Left renal pelvis (tissue), 4 donors: ENCODE measurements around the gene PAX8. TPM values are rescaled to one million over a fixed set of nuclear protein-coding genes. Genes with fewer than 3 reads are reported as not detected.
"Not testable (repeated sequence)": the region's sequence is repeated elsewhere in the genome, so short reads cannot be mapped to it uniquely, and the experiment has no call there.

ENCODE experiments used
- DNase-seq, 4 donors: peaks; one replicate each; pipeline ENCODE4 v3.0.0-alpha.2; 2013; ENCODE audit warnings: low read depth in 4 of 4, low spot score in 3 of 4
- polyA plus RNA-seq, 4 donors: library from polyadenylated mRNA; unstranded; fragments of 120-200 nt; gene quantifications; one replicate each; pipeline ENCODE4 v1.2.1, GENCODE V29; 2013; ENCODE audit not compliant: insufficient read length in 4 of 4

The PAX8 gene
- polyA plus RNA-seq = 100 to 1,000 TPM in 3 of 4 donors, 1 to 10 TPM in 1; 4.3 to 528 (median 285) TPM

DNA sequence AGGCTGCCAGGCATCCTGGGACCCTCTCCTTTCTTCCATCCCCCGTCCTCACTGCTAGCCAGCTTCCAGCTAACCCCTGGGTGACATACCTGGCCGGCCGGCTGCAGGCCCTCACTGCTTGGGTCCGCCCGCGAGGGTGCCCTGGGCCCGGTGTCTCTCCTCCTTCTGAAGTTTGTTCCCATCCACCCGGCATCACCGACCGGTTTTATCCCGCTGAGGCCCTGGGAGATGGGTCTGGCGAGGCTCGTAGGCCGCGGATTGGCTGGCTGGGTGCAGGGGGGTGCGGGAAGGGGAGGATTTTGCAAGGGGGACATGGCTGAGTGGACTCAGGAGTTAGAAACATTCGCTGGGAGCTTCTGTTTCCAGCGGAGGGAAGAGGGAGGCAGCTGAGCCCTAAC is at the start of gene PAX8:
TSS of gene PAX8 (minus strand) at position 180 of the 398 bp plus-strand sequence. CDS start 527 bp downstream, outside the sequence.
- peak; percentile 72 to 86 (median 78) for DNase-seq

DNA sequence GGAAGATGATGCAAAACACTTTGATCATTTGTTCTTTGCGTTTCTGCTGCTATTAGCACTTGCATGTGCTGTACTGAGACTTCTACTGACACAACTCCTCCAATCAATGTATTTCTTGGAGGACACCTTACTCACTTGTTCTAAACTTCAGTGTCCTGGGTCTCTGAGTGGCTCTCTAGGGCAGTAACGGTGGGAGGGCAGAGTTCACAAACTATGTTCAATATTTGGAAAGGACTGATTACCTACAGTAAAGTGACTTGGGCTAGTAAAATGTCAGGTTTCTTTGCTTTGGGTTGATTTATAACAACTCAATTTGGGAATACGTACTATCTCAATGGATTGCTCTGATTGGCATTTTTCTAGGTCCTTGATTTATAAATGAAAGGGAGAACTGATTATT is 49.3 kb upstream of the PAX8 start:
- DNase-seq = no peak

DNA sequence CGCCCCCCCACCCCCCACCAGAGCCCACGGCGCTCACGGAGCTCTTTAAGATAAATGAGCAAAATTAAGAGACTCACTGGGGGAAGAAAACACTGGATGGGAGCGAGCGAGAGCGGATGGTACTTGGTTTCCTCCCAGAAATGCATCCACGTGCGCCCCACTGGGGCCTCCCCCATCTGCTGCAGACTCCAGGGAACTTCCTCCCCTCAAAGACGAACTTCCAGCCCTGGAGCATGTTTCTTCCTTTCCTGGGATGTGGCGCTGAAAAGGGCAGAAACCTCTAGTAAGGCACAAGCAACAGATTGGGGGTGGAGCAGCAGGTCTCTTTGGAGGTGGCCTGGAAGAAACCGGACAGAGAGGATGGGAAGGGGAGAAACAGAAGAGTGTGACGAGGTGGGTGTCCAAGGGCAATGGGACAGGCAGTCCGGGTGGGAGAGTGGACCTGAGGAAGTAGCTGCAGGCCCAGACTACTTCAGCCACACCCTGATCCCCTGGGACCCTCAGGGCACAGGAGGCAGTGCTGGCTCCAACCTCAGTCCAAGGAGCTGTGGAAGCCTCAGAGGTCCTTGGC is 46.5 kb upstream of the PAX8 start:
- DNase-seq = not testable (repeated sequence)

DNA sequence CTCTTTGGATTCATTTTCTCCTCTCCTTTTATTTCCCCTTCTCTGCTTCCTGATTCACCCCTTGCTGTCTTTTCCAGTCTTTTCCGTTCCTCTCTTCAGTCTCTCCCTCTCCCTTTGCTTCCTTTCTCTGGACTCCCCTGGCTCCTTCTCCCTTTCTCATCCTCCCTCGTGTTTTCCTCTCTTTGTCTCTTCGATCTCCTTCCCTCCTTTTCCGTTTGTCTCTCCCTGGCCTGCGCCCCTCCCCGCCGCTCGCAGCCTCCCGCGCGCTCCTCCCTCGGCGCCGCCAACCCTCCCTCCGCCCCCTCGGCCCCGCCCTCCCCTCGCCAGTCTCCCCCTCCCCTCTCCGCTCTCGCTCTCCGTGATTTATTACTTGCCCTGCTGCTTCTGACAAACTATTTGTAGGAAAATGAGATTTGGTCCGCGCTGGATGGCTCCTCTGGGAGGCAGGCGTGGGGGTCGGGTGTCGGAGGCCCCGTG is 46.0 kb upstream of the PAX8 start:
- DNase-seq = peak in 2 of 4 donors; percentile 46 to 52

DNA sequence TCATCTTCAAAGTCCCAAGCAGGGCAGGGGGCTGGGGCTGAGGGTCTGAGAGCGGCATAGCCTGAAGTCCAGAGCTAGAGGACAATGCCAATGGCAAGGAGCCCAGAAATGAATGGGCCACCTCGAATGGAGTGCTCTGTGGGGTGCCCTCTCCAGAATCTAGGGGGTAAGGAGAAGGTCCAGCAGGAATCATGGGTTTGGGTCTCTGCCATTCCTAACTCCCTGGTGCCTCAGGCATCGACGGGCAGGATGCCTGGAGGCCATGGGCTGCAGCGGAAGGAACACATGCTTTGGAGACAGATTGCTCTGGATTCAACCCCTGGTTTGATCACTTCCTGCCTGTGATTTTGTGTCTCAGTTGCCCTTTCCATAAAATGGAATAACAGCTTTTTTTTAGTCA is 44.4 kb upstream of the PAX8 start:
- DNase-seq = not testable (repeated sequence)

DNA sequence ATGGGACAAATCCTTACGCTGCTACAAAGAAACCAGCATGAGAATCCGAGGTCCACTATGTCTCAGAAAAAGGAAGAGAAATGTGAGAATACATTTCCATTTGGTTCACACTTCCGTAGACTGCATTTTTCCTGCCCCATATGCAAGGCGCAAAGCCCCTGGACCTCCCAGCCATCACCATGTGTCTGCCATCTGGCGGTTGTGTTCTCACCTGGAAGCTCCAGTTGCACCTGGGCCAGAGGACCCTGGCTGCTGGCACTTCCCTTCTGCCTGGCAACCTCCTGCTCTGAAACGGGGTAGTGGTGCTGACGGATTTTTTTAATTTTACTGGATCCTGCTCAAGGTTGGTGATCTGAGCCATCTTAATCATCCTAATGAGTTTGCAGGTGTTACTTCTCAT is 41.4 kb upstream of the PAX8 start:
- DNase-seq = not testable (repeated sequence)

DNA sequence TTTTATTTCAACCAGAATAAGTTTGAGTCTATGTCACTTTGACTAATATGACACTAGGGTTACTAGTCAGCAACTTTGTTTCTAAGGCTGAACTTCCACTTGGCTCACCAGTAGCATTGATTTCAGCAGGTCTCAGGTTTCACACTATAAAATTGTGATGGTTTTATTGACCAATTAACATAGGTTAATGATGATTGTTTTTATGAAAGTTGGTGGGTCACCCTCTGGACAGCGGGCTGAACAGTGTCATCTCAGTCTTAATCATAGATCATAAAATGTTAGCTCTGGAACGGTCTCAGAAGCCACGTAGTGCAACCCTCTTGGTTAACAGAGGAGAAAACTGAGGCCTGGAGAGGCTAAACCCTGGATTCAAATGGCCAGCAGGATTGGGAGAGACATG is 40.2 kb upstream of the PAX8 start:
- not testable (repeated sequence) for DNase-seq

DNA sequence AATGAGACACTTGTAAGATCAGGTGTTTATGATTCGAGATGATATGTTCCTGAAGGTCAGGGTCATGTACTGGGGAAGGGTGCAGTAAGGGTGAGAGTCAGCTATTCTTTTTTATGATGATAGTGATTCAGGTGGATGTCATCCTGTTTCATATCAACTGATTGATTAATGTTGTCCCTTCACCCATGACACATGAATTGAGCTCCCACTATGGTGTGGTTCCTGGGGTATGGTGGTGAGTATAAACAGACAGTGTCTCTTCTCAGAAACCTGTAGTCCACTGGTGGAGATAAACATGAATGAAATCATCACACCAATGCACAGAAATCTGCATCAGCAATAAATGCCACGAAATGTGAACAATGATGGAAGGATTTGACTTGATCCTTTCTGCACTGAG is 37.4 kb upstream of the PAX8 start:
- DNase-seq = no peak

DNA sequence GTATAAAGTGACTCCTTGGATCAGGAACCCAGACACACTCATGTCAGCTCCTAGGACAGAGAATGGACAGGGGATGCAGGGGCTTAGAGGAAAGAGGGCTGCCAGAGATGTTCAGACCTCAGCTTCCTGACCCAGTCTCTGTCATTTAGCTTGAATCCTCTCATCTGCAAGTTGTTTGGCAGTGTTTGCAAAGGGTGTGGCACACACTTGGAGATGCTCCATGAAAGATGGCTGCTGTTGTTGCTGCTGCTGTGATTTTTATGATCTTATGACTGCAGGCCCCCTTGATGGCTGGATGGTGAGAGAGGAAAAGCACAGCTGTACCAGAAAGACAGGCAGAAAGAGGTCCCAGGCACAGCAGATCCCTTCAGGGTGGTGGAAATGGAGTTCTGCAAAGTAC is 35.9 kb upstream of the PAX8 start:
- not testable (repeated sequence) for DNase-seq

DNA sequence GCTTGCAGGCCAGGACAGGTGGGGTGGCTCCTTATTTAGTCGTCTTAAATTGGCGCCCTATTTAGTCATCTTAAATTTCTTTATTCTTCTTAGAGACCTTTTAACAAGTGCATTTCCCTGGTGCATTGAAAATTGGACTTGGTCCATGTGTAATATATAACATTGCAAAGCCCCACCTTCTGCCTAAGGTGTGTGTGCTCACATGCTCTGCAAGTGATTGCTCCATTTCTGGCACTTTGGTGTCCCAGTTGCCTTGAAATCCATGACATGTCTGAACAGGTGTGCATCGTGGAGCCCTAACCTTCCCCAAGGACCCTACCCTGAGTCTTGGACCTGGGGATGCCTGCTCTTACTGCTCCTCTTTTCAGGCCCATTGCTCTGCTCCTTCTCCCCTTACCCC is 35.5 kb upstream of the PAX8 start:
- not testable (repeated sequence) for DNase-seq

DNA sequence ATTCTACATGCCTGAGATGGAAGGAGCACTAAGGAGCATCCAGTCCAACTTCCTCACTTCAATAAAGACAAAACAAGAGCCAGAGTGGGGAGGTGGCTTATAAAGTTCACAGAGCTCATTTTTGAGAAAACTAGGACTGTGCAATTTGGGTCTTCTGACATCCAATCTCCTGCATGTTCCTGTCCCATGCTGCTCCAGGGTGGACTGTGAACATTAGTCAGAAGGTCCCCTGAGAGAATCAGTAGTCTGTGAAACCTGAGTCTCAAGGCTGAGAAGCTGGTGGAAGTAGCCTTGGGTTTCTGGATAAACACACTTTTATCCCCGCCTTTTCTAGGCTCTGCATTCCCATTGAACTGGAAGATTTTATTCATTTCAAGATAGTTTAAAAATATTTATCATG is 33.1 kb upstream of the PAX8 start:
- DNase-seq = not testable (repeated sequence)

DNA sequence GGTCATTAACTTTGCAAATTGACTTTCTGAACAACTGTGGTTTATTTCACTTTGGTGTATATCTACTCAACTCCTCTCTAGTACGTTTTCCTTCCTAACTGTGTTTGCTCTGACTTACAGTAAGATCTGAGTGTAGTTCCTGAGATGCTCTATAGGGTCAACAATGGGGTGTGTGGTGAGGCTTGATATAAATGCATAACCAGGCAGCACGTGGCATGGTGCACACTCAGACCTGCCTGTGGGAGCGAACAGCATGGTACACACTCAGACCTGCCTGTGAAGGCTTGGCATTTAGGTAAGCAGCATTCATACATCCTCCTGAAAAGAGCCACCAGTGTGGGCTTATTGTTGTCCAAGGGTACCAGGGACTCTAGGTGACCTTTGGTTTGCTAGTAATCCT is 32.5 kb upstream of the PAX8 start:
- not testable (repeated sequence) for DNase-seq

DNA sequence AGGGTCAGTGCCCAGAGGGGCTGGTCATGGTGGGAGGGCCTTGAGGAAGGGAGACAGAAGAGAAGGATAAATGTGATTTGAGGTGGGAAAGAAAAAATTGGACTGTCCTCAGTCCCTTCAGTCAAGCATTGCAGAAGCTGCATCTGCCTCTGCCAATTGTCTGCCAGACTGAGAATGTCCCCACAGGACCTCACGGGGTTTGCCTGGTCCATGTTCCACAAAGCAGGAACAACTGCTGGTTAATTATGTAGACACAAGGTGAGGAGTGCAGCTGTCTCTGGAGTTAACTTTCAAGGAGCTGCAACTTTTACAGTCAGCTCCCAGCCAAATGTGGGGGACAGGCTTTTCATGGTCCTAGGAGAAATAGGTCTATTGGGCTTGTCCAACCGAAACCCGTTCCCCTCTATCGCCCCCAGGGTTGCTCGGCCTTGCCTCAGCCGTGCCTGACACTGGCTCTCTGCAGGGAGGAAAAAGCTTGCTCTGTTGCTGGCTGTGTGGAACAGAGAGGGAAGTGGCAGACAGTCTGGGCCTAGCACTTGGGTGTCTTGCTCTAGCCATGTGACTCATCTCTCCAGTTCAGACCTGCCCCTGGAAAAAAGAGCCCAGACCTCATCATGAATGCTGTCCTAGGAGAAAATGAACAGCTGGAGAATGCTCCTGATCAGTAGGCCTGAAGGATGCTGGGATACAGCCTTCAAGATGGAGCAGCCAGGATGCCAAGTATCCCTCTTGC is 31.1 kb upstream of the PAX8 start:
- no peak for DNase-seq

DNA sequence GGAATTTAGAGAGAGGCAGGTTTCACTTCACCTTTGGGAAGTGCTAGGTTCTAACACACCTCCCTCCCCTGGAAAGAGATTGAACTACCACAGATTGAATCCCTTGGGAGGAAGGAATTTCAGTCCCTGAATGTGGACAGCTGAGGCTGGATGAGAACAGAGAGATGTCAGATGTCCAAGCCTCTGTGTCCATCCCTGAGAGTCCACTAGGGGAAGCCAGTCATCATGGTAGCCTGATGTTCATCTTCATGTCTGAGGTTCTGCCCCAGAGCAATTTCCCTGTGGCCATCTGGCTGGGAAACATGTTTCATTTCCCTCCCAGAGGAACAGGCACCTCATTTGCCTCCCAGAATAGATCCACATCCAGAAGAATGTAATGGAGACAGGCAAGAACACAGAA is 30.1 kb upstream of the PAX8 start:
- not testable (repeated sequence) for DNase-seq

DNA sequence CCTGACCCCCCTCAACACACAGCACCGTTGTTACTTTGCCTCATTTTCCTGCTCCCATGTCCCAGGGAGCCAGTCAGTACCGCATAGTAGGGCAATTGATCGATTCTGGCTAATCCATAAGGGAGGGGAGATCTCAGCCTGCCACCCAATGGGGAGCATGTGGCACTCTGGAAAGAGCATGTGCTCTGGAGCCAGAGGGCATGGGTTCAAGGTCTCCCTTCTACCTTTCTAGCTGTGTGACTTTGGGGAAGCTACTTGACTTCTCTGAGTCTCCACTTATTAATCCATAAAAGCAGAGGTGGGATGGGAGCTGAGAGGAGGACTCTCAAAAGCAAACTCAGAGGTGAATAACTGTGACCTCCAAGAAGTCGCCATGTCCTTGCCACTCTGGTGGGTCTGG is 27.5 kb upstream of the PAX8 start:
- DNase-seq = not testable (repeated sequence)

DNA sequence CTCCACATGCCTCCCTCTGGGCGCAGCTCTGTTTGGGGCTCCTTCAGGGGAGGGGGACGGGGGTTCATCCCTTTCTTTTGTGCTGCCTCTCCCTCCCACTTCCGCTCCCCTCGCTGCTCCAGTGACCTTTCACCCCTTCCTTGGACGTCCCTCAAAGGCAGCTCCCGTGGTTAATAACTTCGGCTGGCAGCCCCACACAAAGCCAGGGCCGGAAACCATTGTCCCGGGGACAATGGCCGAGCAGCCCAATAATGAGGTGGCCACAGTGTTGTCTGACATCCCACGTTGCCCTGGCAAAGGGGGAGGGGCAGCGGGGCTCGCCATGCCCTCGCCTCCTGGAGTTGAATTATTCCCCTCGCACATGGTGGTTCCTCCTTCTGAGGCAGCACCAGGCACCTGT is 27.0 kb upstream of the PAX8 start:
- DNase-seq = not testable (repeated sequence)

DNA sequence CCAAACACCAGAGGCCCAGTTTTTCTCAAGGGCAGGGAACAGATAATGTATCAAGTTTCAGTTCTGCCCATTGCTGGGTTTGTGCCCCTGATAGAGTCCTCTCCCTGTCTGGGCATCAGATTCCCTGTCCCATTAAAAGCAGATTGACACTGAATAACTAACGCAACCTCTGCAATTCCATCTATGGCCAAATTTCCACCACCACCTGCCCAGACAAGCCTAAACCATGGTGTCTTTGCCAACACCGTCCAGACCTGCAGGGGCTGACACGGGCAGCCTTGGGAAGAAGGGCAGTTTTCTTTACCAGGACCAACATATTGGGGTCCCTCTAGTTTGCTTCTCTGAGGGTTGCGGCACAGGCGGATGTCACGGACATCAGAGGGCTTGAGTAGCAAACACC is 26.4 kb upstream of the PAX8 start:
- DNase-seq = no peak

DNA sequence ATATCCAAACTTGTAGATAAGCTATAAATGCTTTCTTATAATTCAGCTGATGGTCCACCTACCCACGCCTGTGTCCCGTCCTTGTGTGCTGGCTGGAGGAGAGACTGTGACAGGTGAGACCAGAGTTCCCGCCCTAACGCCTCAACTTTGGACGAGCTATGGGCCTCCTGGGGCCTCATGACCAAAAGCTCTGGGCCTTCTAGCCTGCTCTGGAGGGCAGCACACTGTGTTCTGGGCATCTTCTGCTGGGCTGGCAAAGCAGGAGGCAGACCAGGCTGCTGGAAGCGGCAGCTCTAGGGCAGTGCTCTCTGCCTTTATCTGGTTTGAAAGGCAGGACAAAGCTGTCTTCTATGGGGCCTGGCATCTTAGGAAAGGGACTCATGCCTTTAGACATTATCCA is 26.0 kb upstream of the PAX8 start:
- no peak for DNase-seq

DNA sequence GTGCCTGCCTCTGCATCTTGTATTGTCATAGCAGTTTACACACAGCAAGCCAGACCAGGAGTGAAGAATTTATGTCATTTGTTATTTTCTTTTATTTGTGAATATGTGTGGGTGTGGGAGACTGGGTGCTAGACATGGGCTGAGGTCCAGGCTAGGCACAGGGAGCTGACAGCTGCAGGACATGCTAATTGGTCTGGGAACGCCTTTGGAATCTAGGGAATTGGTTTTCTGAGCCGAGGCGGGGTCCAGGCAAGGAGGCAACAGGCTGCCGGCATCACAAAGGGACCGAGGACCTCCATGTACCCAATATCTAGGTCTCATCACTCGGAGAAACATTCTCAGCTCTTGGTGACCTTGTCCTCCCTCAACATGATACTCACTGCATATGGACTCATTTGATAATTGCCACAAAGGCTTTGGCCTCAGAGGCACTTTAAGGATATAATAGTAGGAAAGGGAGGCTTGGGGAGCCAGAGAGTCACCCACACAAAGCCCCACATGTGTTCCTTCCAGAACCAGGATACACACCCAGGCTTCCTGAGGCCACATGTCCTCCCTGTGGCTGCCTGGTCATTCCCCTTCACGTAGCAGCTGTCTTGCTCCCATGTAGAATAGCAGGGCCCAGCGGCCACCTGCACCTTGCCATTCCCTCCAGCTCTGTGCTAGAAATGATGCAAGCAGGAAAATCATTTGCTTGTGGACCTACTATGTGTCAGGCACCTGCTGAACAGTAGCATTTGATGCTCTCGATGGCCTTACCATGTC is 23.7 kb upstream of the PAX8 start:
- not testable (repeated sequence) for DNase-seq

DNA sequence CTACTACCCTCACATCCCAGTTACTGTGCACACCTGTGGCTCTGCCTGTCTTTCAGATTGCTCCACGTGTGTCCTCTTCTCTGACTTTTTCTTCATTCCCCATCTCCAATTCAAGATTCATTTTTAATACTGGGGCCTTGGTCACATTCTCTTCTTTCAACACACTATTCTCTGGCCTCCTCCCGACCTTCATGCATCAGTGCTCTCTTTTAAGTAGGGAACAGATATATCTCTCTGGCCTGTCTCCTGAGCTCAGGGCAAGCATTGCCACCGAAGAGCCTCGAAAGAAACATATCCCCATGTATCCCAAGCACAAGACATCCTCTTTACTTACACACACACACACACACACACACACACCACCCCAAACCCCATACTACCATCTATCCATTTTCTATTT is 21.6 kb upstream of the PAX8 start:
- DNase-seq = no peak

DNA sequence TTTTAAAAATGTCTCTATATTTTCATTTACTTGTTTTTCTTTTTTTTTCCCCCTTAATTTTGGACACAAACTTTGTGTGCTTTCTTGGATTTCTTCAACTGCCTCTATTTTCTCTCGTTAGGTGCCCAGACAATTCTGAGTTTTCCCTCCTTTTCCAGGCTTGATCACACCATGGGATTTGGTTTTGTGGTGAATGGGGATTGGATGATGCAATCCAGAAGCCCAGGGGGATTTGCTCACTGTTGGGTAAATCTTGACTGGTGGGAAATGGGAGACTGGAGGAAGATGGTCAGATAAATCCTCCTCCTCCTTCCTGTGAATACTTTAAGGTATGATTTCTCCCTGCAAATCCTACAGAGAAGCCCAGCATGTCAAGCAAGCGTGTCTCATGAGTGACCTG is 19.5 kb upstream of the PAX8 start:
- no peak for DNase-seq
